Measurements from ENCODE around the gene EPHB3. TPM values are rescaled to one million over a fixed set of nuclear protein-coding genes. Genes with fewer than 3 reads are reported as not detected.

EPHB3 gene
- 0.05 and 0.14 TPM in 2 replicates for total RNA-seq

- intact Hi-C loops (cut with micrococcal nuclease), result loop anchor here (1.0 kb wide), 5 partner anchors 151 to 250 kb away; partner anchors contain the start of gene MAGEF1
These were observed at the start of gene EPHB3 for GRCh38 chr3:184561061-184561912. TSS of gene EPHB3 (plus strand) at chr3:184561785. CDS start at chr3:184562236, 451 bp downstream.

GRCh38 chr3:184512621-184513020, 49.0 kb upstream of the EPHB3 start:
- intact Hi-C loops (cut with micrococcal nuclease), result loop anchor here (1.0 to 5.0 kb wide), 4 partner anchors 12 to 95 kb away; no protein-coding TSS in a partner anchor

- intact Hi-C loops (cut with micrococcal nuclease), result loop anchor here (1.0 to 5.0 kb wide), 4 partner anchors 11 to 96 kb away; no protein-coding TSS in a partner anchor
These were observed 48.1 kb upstream of the EPHB3 start for GRCh38 chr3:184513276-184514170.

GRCh38 chr3:184514171-184514490, 47.5 kb upstream of the EPHB3 start:
- intact Hi-C loops (cut with micrococcal nuclease), result loop anchor here (5.0 kb wide), 1 partner anchor 97 kb away; no protein-coding TSS in a partner anchor

- intact Hi-C loops (cut with micrococcal nuclease), result loop anchor here (1.0 to 2.0 kb wide), 3 partner anchors 11 to 161 kb away; no protein-coding TSS in a partner anchor
These were observed 37.6 kb upstream of the EPHB3 start for GRCh38 chr3:184523825-184524615.

DNA sequence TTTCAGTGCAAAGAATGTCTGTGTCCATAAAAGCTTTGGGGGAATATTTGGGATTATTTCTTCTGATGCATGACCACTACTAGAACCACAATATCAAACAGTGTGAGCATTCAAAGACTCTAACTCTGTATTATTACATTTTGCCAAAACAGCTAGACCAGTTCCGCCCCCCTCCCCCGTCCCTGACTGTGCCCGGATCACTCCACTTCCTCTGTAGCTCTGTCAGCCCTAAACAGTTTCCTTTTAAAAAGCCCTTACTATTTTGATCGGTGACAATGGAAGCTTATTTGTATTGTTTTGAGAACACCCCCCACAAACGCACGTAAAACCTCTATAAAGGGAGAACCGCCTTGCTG, 36.6 kb upstream of the EPHB3 start:
- intact Hi-C loops (cut with micrococcal nuclease), result loop anchor here (1.0 to 2.0 kb wide), 3 partner anchors 12 to 162 kb away; no protein-coding TSS in a partner anchor

DNA sequence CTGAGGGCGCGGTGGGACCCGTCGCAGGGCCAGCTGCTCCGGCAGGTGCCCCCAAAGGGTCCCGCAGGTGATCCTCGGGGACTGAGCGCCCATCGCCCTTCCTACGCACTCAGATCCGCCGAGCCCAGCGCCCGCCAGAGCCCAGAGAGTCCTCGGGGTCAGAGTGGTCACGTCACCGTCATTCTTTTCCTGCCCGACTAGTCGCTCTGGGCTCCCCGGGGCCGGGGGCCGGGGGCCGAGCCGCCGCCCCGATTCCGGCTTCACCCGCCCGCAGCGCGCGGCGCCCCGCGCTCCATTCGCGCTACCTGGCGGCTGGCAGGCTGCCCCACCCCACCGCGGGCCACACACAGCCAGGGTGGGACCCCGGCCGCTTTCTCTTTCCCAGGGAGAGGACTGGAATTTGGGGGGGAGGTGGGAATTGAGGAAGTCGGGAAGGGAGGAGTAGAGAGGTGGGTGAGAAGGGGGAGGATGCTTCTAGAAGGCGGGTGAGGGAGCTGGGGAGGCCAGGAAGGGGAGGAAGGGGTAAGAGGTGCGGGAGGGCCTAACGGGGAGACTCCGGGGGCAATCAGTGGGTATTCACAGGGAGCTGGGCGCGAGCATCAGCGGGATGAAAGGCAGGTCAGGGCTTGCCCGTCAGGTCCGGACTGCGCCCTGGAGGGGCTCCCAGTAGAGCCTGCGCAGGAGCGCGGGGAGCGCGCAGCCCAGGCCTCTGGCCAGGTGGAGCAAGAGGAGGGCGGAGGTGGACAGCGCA, 36.1 kb upstream of the EPHB3 start:
- intact Hi-C loops (cut with micrococcal nuclease), result loop anchor here (2.0 kb wide), 2 partner anchors 15 to 163 kb away; no protein-coding TSS in a partner anchor

- intact Hi-C loops (cut with micrococcal nuclease), result no loop called here
These were observed 35.5 kb upstream of the EPHB3 start for GRCh38 chr3:184526088-184526433.

GRCh38 chr3:184531626-184532280, 29.8 kb upstream of the EPHB3 start:
- intact Hi-C loops (cut with micrococcal nuclease), result no loop called here

GRCh38 chr3:184532940-184533732, 28.4 kb upstream of the EPHB3 start:
- intact Hi-C loops (cut with micrococcal nuclease), result no loop called here

DNA sequence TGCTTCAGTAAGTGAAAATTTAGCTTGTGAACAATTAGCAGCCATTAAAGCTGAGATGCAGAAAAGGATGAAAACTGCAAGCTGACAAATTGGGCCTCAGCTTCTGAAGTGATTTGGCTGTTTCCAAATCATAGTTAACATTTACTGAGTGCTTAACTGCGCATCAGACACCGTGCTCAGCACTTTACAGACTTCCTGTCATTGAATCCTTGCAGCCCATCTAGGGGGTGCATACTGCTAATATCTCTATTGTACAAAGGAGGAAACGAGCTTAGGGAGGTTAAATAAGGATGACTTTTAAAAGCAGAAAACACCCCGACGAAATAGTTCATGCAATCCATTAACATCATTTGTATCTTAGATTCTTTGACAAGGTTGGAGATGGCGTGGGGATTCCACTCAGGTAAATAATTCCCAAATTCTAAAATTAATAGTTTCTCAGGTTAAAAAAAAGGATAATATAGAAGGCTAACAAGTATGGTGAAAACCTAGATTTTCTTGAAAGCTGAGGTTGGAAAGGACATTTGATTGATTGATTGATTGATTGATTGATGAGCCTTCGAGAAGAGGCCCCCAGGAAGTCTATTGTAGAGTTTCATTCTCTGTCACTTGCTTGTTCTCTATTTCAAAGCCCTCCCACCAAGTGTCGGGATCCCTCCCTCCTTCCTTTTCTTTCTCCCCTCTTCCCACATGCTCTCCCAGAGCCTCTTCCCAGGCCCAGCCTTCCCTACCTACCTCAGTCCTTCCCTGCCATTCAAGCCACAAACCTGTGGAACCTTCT, 23.5 kb upstream of the EPHB3 start:
- intact Hi-C loops (cut with micrococcal nuclease), result no loop called here

DNA sequence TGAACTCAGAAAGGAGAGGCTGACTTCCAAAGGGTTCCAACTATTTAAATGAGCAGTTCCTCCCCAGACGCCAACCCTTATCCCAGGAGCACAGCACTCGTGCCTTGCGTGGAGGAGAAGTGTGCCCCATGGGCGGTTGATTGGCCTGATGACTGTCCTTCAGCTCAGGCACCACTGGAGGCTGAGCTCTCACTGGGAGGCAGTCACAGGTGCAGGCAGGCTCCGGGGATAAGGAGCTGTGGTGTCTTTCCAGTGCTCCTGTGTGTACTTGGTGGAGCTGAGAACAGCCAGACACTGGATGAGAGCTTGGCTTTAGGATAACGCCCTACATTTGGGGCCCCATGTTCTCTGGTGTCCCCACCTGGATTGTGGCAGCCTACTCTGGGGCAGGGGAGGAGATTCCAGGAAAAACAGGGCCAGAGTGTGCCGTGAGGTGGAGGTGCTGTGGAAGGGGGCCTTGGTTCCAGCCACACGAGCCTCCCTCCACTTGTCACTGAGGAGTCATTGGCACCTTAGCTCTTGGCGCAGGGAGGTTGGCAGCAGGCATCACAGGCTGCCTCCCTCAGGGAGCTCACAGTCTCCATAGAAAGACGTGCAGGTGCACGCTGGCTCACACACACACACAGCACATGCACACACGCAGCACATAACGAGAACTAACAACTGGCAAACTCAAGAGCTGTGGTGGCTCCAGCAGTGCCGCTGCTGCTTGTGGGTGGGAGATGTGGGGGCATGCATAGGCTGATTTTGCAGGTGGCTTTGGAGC, 22.7 kb upstream of the EPHB3 start:
- intact Hi-C loops (cut with micrococcal nuclease), result no loop called here

DNA sequence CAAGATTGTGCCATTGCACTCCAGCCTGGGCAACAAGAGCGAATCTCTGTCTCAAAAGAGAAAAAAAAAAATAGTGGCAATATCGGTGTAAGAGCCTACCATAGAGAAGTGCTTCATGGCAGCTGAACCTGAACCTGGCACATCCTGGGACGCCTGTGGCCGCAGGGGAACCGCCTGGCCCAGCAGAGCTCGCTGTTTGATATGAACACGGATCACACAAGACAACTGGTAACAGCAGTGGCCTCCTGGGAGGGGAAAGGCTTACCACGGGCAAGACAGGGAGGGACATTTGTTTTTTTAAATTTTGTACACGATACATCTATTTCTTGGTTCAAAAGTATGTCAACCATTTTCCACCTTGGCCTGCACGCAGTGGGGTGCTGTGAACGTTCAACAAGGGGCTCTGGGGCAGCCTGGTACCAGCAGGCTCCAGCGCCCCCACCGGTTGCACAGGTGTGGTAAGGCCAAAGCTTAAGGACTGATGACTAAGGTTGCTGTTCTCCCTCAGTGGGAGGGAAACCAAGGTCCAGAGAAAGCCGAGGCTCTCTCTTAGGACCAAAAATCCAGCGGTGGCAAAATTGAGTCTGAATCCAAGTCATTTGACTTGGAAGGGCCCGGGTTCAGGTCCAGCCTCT, 21.7 kb upstream of the EPHB3 start:
- intact Hi-C loops (cut with micrococcal nuclease), result loop anchor here (2.0 to 5.0 kb wide), 2 partner anchors 15 to 643 kb away; no protein-coding TSS in a partner anchor

GRCh38 chr3:184540777-184541681, 20.6 kb upstream of the EPHB3 start:
- intact Hi-C loops (cut with micrococcal nuclease), result loop anchor here (1.0 to 5.0 kb wide), 5 partner anchors 16 to 644 kb away; no protein-coding TSS in a partner anchor

GRCh38 chr3:184541886-184542562, 19.6 kb upstream of the EPHB3 start:
- intact Hi-C loops (cut with micrococcal nuclease), result loop anchor here (1.0 to 5.0 kb wide), 5 partner anchors 17 to 645 kb away; no protein-coding TSS in a partner anchor
